OCI-LY1 (cell line): ENCODE measurements around the gene CLEC7A.

ENCODE experiments used
- H2AFZ ChIP-seq: fragments of 200-600 bp; sonication (generic), shearing (Covaris generic); 2 replicates; pipeline ENCODE4 v1.6.0; 2014; ENCODE audit warnings: antibody characterized with exemption, mild to moderate bottlenecking, low read length
- H3F3A ChIP-seq: fragments of 200-600 bp; sonication (generic), shearing (Covaris generic); 2 replicates; pipeline ENCODE4 v1.6.0; 2014; ENCODE audit warnings: mild to moderate bottlenecking, antibody characterized with exemption, low read length, moderate library complexity; ENCODE audit not compliant: insufficient read depth
- H3K27ac ChIP-seq: fragments of 200-600 bp; sonication (generic); 2 replicates; pipeline ENCODE4 v1.5.1; 2014; ENCODE audit warnings: low read length, mixed run types, mild to moderate bottlenecking, low read depth; ENCODE audit not compliant: poor library complexity, severe bottlenecking
- H3K27me3 ChIP-seq: fragments of 200-600 bp; sonication (generic); 2 replicates; pipeline ENCODE4 v1.6.0; 2014; ENCODE audit warnings: antibody characterized with exemption, mild to moderate bottlenecking, low read length, moderate library complexity; ENCODE audit not compliant: insufficient read depth
- H3K36me3 ChIP-seq: fragments of 200-600 bp; sonication (generic); 2 replicates; pipeline ENCODE4 v1.6.1; 2014; ENCODE audit warnings: mild to moderate bottlenecking, antibody characterized with exemption, low read length, moderate library complexity, mixed read lengths; ENCODE audit not compliant: insufficient read depth
- H3K4me1 ChIP-seq: fragments of 200-600 bp; sonication (generic); 2 replicates; pipeline ENCODE4 v1.5.1; 2014; ENCODE audit warnings: mild to moderate bottlenecking, low read length, moderate library complexity; ENCODE audit not compliant: insufficient read depth, severe bottlenecking
- H3K4me2 ChIP-seq: fragments of 200-600 bp; sonication (generic), shearing (Covaris generic); 2 replicates; pipeline ENCODE4 v1.6.1; 2014; ENCODE audit warnings: low read length
- H3K4me3 ChIP-seq: fragments of 200-600 bp; sonication (generic); 2 replicates; pipeline ENCODE4 v1.5.1; 2014; ENCODE audit warnings: low read length, low read depth, mild to moderate bottlenecking, mixed read lengths; ENCODE audit not compliant: poor library complexity, severe bottlenecking
- H3K79me2 ChIP-seq: fragments of 200-600 bp; shearing (Covaris generic); 2 replicates; pipeline ENCODE4 v1.6.1; 2016; ENCODE audit warnings: mixed run types, low read length, mixed read lengths; ENCODE audit not compliant: insufficient read depth
- H3K9ac ChIP-seq: fragments of 200-600 bp; sonication (generic), shearing (Covaris generic); 2 replicates; pipeline ENCODE4 v1.6.1; 2014; ENCODE audit warnings: mild to moderate bottlenecking, low read length, mixed read lengths
- H3K9me2 ChIP-seq: fragments of 200-600 bp; sonication (generic), shearing (Covaris generic); 2 replicates; pipeline ENCODE4 v1.6.1; 2014; ENCODE audit warnings: low read depth, mild to moderate bottlenecking, low read length, mixed read lengths
- H3K9me3 ChIP-seq: fragments of 200-600 bp; shearing (Covaris generic); 2 replicates; pipeline ENCODE4 v1.6.1; 2014; ENCODE audit warnings: low read length, mixed read lengths
- H4K20me1 ChIP-seq: fragments of 200-600 bp; sonication (generic), shearing (Covaris generic); 2 replicates; pipeline ENCODE4 v1.6.0; 2016; ENCODE audit warnings: mild to moderate bottlenecking, low read length; ENCODE audit not compliant: insufficient read depth
- CTCF ChIP-seq: fragments of 200-600 bp; sonication (generic), shearing (Covaris generic); IDR thresholded peaks from 2 replicates; pipeline ENCODE4 v1.5.1; 2017; ENCODE audit warnings: mild to moderate bottlenecking, antibody characterized with exemption, low read length, moderate library complexity, mixed read lengths
- EZH2 ChIP-seq: fragments of 200-600 bp; sonication (generic), shearing (Covaris generic); IDR thresholded peaks from 2 replicates; pipeline ENCODE4 v1.8.0; 2017; ENCODE audit warnings: borderline replicate concordance, mixed run types, mild to moderate bottlenecking, antibody characterized with exemption, low read length, moderate library complexity, mixed read lengths

Gene CLEC7A

GRCh38 chr12:10095971-10096370 is 34.0 kb downstream of the CLEC7A start:
- Histone ChIP-seq H3K4me1 (no peaks in the 10 kb centered on the region), H3F3A (no peaks in the 10 kb centered on the region), H4K20me1 (no peaks in the 10 kb centered on the region), H3K79me2 (no peaks in the 10 kb centered on the region), H3K4me2 (no peak overlapping the region), H3K9me2 (no peaks in the 10 kb centered on the region), H3K4me3 (no peak overlapping the region), H3K9ac (no peak overlapping the region), H2AFZ (no peak overlapping the region), H3K27ac (no peak overlapping the region), H3K27me3 (no peaks in the 10 kb centered on the region), H3K36me3 (no peaks in the 10 kb centered on the region), H3K9me3 (no peaks in the 10 kb centered on the region)
- no peak for TF ChIP-seq CTCF
- TF ChIP-seq EZH2: no peak

- Histone ChIP-seq H3K79me2 (no peaks in the 10 kb centered on the region), H3K36me3 (no peaks in the 10 kb centered on the region), H3K4me2 (no peak overlapping the region), H3K4me3 (no peak overlapping the region), H3K9me2 (no peaks in the 10 kb centered on the region), H4K20me1 (no peaks in the 10 kb centered on the region), H2AFZ (no peak overlapping the region), H3K9ac (no peak overlapping the region), H3K9me3 (no peaks in the 10 kb centered on the region), H3K27ac (no peak overlapping the region), H3K27me3 (no peaks in the 10 kb centered on the region), H3K4me1 (no peaks in the 10 kb centered on the region), H3F3A (no peaks in the 10 kb centered on the region)
- no peak for TF ChIP-seq EZH2
- TF ChIP-seq CTCF: no peak
Measured at GRCh38 chr12:10094646-10095395, 35.2 kb downstream of the CLEC7A start.

GRCh38 chr12:10088955-10089900 is 40.8 kb downstream of the CLEC7A start:
- Histone ChIP-seq H3K4me3 (no peak overlapping the region), H3K9me3 (no peaks in the 10 kb centered on the region), H3K9me2 (no peaks in the 10 kb centered on the region), H3F3A (no peaks in the 10 kb centered on the region), H3K27ac (no peak overlapping the region), H3K79me2 (no peaks in the 10 kb centered on the region), H3K4me1 (no peaks in the 10 kb centered on the region), H4K20me1 (no peaks in the 10 kb centered on the region), H2AFZ (no peak overlapping the region), H3K9ac (no peak overlapping the region), H3K4me2 (no peak overlapping the region), H3K36me3 (no peaks in the 10 kb centered on the region), H3K27me3 (no peaks in the 10 kb centered on the region)
- TF ChIP-seq CTCF (no peak), EZH2 (no peak)
